CD4-positive, alpha-beta T cell (primary cell): ENCODE data around the gene NUS1. TPM values are rescaled to one million over a fixed set of nuclear protein-coding genes. Genes with fewer than 3 reads are reported as not detected.

Experiments
- ATAC-seq: fragments of 200-7000 bp; cut with Tn5 transposase; one replicate; pipeline ENCODE4 v1.10.0; 2022; ENCODE audit warnings: mild to moderate bottlenecking; ENCODE audit not compliant: poor library complexity
- CTCF ChIA-PET: fragments of 350-600 bp; sonication (Branson Sonifier 250); formaldehyde crosslinking; loops from one replicate; lab custom pipeline; 2021; ENCODE audit warnings: antibody characterized with exemption, inconsistent platforms; lab: Charles Lee
- POLR2A ChIA-PET: fragments of 350-600 bp; sonication (Branson Sonifier 250); formaldehyde crosslinking; loops from one replicate; lab custom pipeline; 2021; ENCODE audit warnings: antibody characterized with exemption, inconsistent platforms; lab: Charles Lee
- DNase-seq, 14 experiments: peaks; one replicate each; pipeline ENCODE4 v3.0.0-alpha.2; 2013 to 2020; ENCODE audit warnings: mixed read lengths in 2 of 14
- H3K27ac ChIP-seq, 2 donors: one replicate each; pipeline versions ENCODE4 v1.5.1 to v1.7.0; 2013; ENCODE audit warnings: low read length in 2 of 2, low read depth in 1 of 2, mild to moderate bottlenecking in 1 of 2
- H3K27me3 ChIP-seq, 2 experiments: 1 replicate in 1 of 2; 2 replicates in 1 of 2; pipeline versions ENCODE4 v1.6.1 to v1.7.0; 2013; ENCODE audit warnings: low read length in 2 of 2, control low read depth in 1 of 2, mild to moderate bottlenecking in 1 of 2, moderate library complexity in 1 of 2; ENCODE audit not compliant: insufficient read depth in 2 of 2, control insufficient read depth in 1 of 2
- H3K36me3 ChIP-seq: one replicate; pipeline ENCODE4 v1.6.1; 2013; ENCODE audit warnings: low read length, control low read depth; ENCODE audit not compliant: insufficient read depth
- H3K4me1 ChIP-seq: one replicate; pipeline ENCODE4 v1.6.1; 2013; ENCODE audit warnings: low read length, control low read depth; ENCODE audit not compliant: insufficient read depth
- H3K4me3 ChIP-seq: one replicate; pipeline ENCODE4 v1.5.1; 2013; ENCODE audit warnings: mild to moderate bottlenecking, low read length, moderate library complexity
- H3K9me3 ChIP-seq, 2 experiments: 1 replicate in 1 of 2; 2 replicates in 1 of 2; pipeline versions ENCODE4 v1.6.1 to v1.7.0; 2013; ENCODE audit warnings: low read length in 2 of 2, mild to moderate bottlenecking in 2 of 2, control low read depth in 1 of 2, moderate library complexity in 1 of 2; ENCODE audit not compliant: control insufficient read depth in 1 of 2, insufficient read depth in 1 of 2
- H3K27ac Mint-ChIP-seq: one replicate; pipeline ENCODE4 v1.8.0; 2020; ENCODE audit warnings: mixed read lengths
- H3K27me3 Mint-ChIP-seq: one replicate; pipeline ENCODE4 v1.8.0; 2021; ENCODE audit warnings: mixed read lengths
- H3K36me3 Mint-ChIP-seq: one replicate; pipeline ENCODE4 v1.8.0; 2021; ENCODE audit warnings: low read depth, mixed read lengths
- H3K4me1 Mint-ChIP-seq: one replicate; pipeline ENCODE4 v1.8.0; 2021; ENCODE audit warnings: low read depth, mixed read lengths
- H3K4me3 Mint-ChIP-seq: one replicate; pipeline ENCODE4 v1.8.0; 2020; ENCODE audit warnings: mild to moderate bottlenecking, mixed read lengths
- H3K9me3 Mint-ChIP-seq: one replicate; pipeline ENCODE4 v1.8.0; 2020; ENCODE audit warnings: mixed read lengths
- CTCF ChIP-seq: fragments of 200-600 bp; IDR thresholded peaks from one replicate; pipeline ENCODE4 v1.8.0; 2022; ENCODE audit warnings: antibody characterized with exemption, mild to moderate bottlenecking
- intact Hi-C, 2 experiments: fragments of 100-400 bp; cut with DNase I in 1 of 2; cut with micrococcal nuclease in 1 of 2; formaldehyde crosslinking; loops; one replicate each; pipeline versions ENCODE4 v1.15.1 to v1.9.0; 2023 to 2025; cut with DNase I, micrococcal nuclease
- polyA plus RNA-seq, 2 donors: library from polyadenylated mRNA; unstranded; fragments of 120-200 nt; gene quantifications; one replicate each; pipeline ENCODE4 v1.2.1, GENCODE V29; 2013
- total RNA-seq, 174 experiments: library from RNA in 2 of 174; stranded (reverse) in 2 of 174; gene quantifications; one replicate each; pipeline ENCODE4 v1.2.3 and lab custom pipeline; 2021 to 2026

The NUS1 gene
- total RNA-seq, result 10 to 100 TPM; 16.2 to 16.6 TPM
- 32.5 TPM for polyA plus RNA-seq (2013, experiment 1 of 2)
- polyA plus RNA-seq (2013, experiment 2 of 2), result 32.1 TPM
- total RNA-seq (lab: John Stamatoyannopoulos, UW), result 23.7 to 178 (median 53.7) reads per million in 172 experiments

GRCh38 chr6:117674991-117675657 lies at the start of gene NUS1:
TSS of gene NUS1 (plus strand) at chr6:117675469. CDS start at chr6:117675671, 202 bp downstream.
- peak; percentile 86 for TF ChIP-seq CTCF
- peak within 1 kb of the TSS; percentile 96 for H3K27ac Mint-ChIP-seq
- peaks cover 27% of the 10 kb centered on the region for H3K36me3 Mint-ChIP-seq
- no peaks in the 10 kb centered on the region for H3K9me3 Mint-ChIP-seq
- Histone ChIP-seq H3K27me3 (no peaks in the 10 kb centered on the region), H3K36me3 (no peaks in the 10 kb centered on the region), H3K27ac (peak within 1 kb of the TSS; percentile 44 to 53), H3K9me3 (no peaks in the 10 kb centered on the region), H3K4me3 (peak within 1 kb of the TSS; percentile 69), H3K4me1 (peaks cover 29% of the 10 kb centered on the region)
- POLR2A ChIA-PET, result interaction anchor here (1.2 kb wide), 1 partner anchor 73 kb away, joined by 5 read pairs; the partner anchor contains the start of gene GOPC
- peaks cover 56% of the 10 kb centered on the region for H3K4me1 Mint-ChIP-seq
- intact Hi-C loops, result loop anchor here (1.0 to 10.0 kb wide), 12 partner anchors 73 to 1670 kb away; partner anchors contain the start of genes ASF1A (in 1 of the 2), FAM184A (in 1 of the 2), GOPC (in 1 of the 2) and MAN1A1 (in 1 of the 2)
- CTCF ChIA-PET, result interaction anchor here (2.0 kb wide), 1 partner anchor 71 kb away, joined by 5 read pairs; no protein-coding TSS in a partner anchor
- no peaks in the 10 kb centered on the region for H3K27me3 Mint-ChIP-seq
- peak within 1 kb of the TSS; percentile 99 for H3K4me3 Mint-ChIP-seq
- ATAC-seq (peak; percentile 96), DNase-seq (peak; percentile 95 to 99 (median 98))

GRCh38 chr6:117627533-117627932 lies 47.7 kb upstream of the NUS1 start:
- Mint-ChIP-seq H3K9me3 (peaks cover 8% of the 10 kb centered on the region), H3K4me3 (no peak overlapping the region), H3K27ac (no peak overlapping the region), H3K4me1 (no peaks in the 10 kb centered on the region), H3K27me3 (peaks cover 15% of the 10 kb centered on the region), H3K36me3 (peaks cover 9% of the 10 kb centered on the region)
- DNase-seq (no peak), ATAC-seq (no peak)
- ChIA-PET CTCF (no interaction called here), POLR2A (no interaction called here)
- intact Hi-C loops, result no loop called here
- H3K9me3 ChIP-seq, result peaks cover 5 to 22% of the 10 kb centered on the region in 2 experiments
- no peak for TF ChIP-seq CTCF
- no peaks in the 10 kb centered on the region for H3K27me3 ChIP-seq
- no peak overlapping the region for H3K27ac ChIP-seq
- no peaks in the 10 kb centered on the region for H3K4me1 ChIP-seq
- no peak overlapping the region for H3K4me3 ChIP-seq
- no peaks in the 10 kb centered on the region for H3K36me3 ChIP-seq

- peaks cover 5 to 15% of the 10 kb centered on the region in 2 experiments for H3K9me3 ChIP-seq
- peaks cover 9% of the 10 kb centered on the region for H3K36me3 Mint-ChIP-seq
- no peaks in the 10 kb centered on the region for H3K27me3 ChIP-seq
- no peaks in the 10 kb centered on the region for H3K36me3 ChIP-seq
- H3K9me3 Mint-ChIP-seq, result peaks cover 5% of the 10 kb centered on the region
- H3K4me3 ChIP-seq, result no peak overlapping the region
- H3K4me3 Mint-ChIP-seq, result no peak overlapping the region
- ChIA-PET CTCF (no interaction called here), POLR2A (interaction anchor here (0.6 kb wide), 1 partner anchor 180 kb away, joined by 3 read pairs; no protein-coding TSS in a partner anchor)
- DNase-seq (no peak), ATAC-seq (no peak)
- no peak overlapping the region for H3K27ac Mint-ChIP-seq
- H3K4me1 Mint-ChIP-seq, result no peaks in the 10 kb centered on the region
- intact Hi-C loops, result no loop called here
- H3K27me3 Mint-ChIP-seq, result peaks cover 10% of the 10 kb centered on the region
- no peaks in the 10 kb centered on the region for H3K4me1 ChIP-seq
- TF ChIP-seq CTCF, result no peak
- no peak overlapping the region for H3K27ac ChIP-seq
These were observed 46.1 kb upstream of the NUS1 start for GRCh38 chr6:117629119-117629660.
